ENCODE measurements around the gene ANTXRL. TPM values are rescaled to one million over a fixed set of nuclear protein-coding genes. Genes with fewer than 3 reads are reported as not detected.
"Not testable (repeated sequence)": the region's sequence is repeated elsewhere in the genome, so short reads cannot be mapped to it uniquely, and the experiment has no call there.

ANTXRL gene
- total RNA-seq, 1 donor from 2014 or later = not detected

DNA sequence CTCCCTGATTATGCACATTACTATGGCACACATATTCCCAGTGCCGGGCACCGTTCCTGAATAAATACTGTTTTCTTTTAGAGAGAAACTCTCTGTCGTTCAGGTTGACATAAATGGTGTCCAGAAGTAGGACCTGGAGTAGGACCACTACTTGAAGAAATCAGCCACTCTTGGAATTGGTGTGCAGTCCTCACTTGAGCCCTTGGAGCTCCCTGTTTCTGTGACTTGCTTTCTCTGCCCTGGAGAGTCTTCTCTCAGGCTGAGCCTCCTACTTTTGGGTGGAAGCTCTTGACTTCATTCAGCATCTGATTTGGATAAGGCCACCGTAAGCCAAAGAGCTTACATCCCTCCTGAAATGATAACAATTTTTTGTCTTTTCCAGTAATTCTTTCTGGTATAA is 29.7 kb upstream of the ANTXRL start:
- Histone ChIP-seq H2AFZ (ENCODE audit: low read depth, low read length) (no peak overlapping the region), H3K79me2 (ENCODE audit: insufficient read depth, low read length) (no peaks in the 10 kb centered on the region), H3K4me3 (ENCODE audit: insufficient read depth, low read depth, low read length) (no peak overlapping the region), H3K4me2 (ENCODE audit: low read length) (no peak overlapping the region), H3K27me3 (ENCODE audit: insufficient read depth, low read length) (peaks cover 2% of the 10 kb centered on the region), H3K4me1 (ENCODE audit: insufficient read depth, low read length) (no peaks in the 10 kb centered on the region), H3K36me3 (ENCODE audit: insufficient read depth, low read length) (no peaks in the 10 kb centered on the region), H4K20me1 (ENCODE audit: insufficient read depth, low read length) (no peaks in the 10 kb centered on the region), H3K9me3 (ENCODE audit: insufficient read depth, low read depth, low read length) (no peaks in the 10 kb centered on the region), H3K27ac (ENCODE audit: low read depth, low read length) (no peak overlapping the region), H3K9ac (ENCODE audit: low read length) (no peak overlapping the region)
- Mint-ChIP-seq H3K27me3 (ENCODE audit: low read depth, unreplicated experiment) (peaks cover 28% of the 10 kb centered on the region), H3K9me3 (ENCODE audit: unreplicated experiment) (no peaks in the 10 kb centered on the region), H3K4me1 (ENCODE audit: low read depth, unreplicated experiment) (no peaks in the 10 kb centered on the region), H3K36me3 (ENCODE audit: low read depth, unreplicated experiment) (no peaks in the 10 kb centered on the region), H3K4me3 (ENCODE audit: unreplicated experiment) (no peak overlapping the region), H3K27ac (ENCODE audit: unreplicated experiment) (no peak overlapping the region)
- TF ChIP-seq, protein P1, sequence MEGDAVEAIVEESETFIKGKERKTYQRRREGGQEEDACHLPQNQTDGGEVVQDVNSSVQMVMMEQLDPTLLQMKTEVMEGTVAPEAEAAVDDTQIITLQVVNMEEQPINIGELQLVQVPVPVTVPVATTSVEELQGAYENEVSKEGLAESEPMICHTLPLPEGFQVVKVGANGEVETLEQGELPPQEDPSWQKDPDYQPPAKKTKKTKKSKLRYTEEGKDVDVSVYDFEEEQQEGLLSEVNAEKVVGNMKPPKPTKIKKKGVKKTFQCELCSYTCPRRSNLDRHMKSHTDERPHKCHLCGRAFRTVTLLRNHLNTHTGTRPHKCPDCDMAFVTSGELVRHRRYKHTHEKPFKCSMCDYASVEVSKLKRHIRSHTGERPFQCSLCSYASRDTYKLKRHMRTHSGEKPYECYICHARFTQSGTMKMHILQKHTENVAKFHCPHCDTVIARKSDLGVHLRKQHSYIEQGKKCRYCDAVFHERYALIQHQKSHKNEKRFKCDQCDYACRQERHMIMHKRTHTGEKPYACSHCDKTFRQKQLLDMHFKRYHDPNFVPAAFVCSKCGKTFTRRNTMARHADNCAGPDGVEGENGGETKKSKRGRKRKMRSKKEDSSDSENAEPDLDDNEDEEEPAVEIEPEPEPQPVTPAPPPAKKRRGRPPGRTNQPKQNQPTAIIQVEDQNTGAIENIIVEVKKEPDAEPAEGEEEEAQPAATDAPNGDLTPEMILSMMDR (IDR thresholded peaks at IDR 0.05; ENCODE audit: insufficient read depth, low read depth, low read length) = no peak
- no peak for TF ChIP-seq EZH2 (IDR thresholded peaks at IDR 0.05; ENCODE audit: insufficient read depth, low read length)
- DNase-seq (ENCODE audit: low read depth) (no peak), FAIRE-seq (no peak)

DNA sequence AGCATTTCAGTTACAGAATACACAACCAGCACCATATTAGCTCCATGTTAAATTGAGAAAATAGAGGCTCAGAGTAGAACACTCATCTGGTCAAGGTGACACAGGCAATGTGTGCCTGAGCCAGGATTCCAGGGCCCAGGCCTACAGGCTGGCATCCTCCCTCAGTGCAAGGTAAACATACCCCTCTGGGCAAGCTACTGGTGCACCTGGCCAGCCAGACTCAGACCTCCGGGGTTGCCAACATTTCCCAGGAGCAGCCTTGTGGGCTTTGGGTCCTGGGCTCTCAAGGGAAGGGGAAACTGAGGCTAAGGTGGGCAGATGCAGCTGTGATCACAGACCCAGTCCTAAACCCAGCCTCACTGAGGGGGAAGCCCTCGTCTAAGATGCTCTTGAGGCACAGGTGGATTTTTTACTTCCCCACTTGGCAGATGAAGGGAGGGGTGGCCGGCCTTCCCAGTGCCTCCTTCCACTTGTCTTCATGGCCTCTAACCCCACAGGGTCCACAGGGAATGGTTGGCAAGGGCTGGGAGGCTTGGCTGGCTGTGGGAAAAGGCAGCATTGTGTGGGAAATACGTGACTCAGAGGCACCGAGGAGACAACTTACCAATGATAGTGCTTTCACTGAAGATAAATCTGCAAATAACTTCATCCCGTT is 23.8 kb upstream of the ANTXRL start:
- H3K9me3 Mint-ChIP-seq (ENCODE audit: unreplicated experiment); H3K36me3 Mint-ChIP-seq (ENCODE audit: low read depth, unreplicated experiment); H3K27me3 ChIP-seq (ENCODE audit: insufficient read depth, low read length); DNase-seq (ENCODE audit: low read depth); H3K4me1 ChIP-seq (ENCODE audit: insufficient read depth, low read length); FAIRE-seq; H3K4me1 Mint-ChIP-seq (ENCODE audit: low read depth, unreplicated experiment); H4K20me1 ChIP-seq (ENCODE audit: insufficient read depth, low read length); H3K79me2 ChIP-seq (ENCODE audit: insufficient read depth, low read length); H3K9me3 ChIP-seq (ENCODE audit: insufficient read depth, low read depth, low read length); H3K4me2 ChIP-seq (ENCODE audit: low read length); H3K36me3 ChIP-seq (ENCODE audit: insufficient read depth, low read length); H3K9ac ChIP-seq (ENCODE audit: low read length); H3K27ac Mint-ChIP-seq (ENCODE audit: unreplicated experiment); H3K4me3 Mint-ChIP-seq (ENCODE audit: unreplicated experiment); H3K4me3 ChIP-seq (ENCODE audit: insufficient read depth, low read depth, low read length); H2AFZ ChIP-seq (ENCODE audit: low read depth, low read length); H3K27ac ChIP-seq (ENCODE audit: low read depth, low read length): not testable (repeated sequence)
- H3K27me3 Mint-ChIP-seq (ENCODE audit: low read depth, unreplicated experiment) = peaks cover 18% of the 10 kb centered on the region

DNA sequence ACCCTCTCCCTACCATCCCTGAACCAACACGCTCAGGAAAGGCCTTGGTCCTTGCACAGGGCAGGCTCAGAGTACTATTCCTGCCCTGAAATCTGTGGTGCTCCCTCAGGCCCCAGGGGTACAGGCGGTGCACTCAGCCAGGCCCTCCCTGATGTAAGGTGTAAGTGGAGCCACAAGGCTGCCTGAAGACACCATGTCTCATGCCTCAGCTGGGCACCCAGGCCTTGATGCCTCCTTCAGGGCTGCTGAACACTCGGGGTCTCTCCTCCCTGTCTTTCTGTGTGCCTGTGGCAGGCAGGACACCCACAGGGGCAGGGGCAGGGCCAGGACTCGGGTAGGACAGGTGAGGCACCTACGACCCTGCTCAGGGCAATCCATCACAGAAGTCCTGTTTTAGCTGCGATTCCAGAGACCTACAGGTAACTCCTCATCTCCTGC is 22.9 kb upstream of the ANTXRL start:
- Mint-ChIP-seq H3K4me3 (ENCODE audit: unreplicated experiment) (no peak overlapping the region), H3K27me3 (ENCODE audit: low read depth, unreplicated experiment) (peaks cover 15% of the 10 kb centered on the region), H3K9me3 (ENCODE audit: unreplicated experiment) (no peaks in the 10 kb centered on the region), H3K27ac (ENCODE audit: unreplicated experiment) (no peak overlapping the region), H3K4me1 (ENCODE audit: low read depth, unreplicated experiment) (no peaks in the 10 kb centered on the region), H3K36me3 (ENCODE audit: low read depth, unreplicated experiment) (no peaks in the 10 kb centered on the region)
- DNase-seq (ENCODE audit: low read depth) = no peak
- H3K9me3 ChIP-seq (ENCODE audit: insufficient read depth, low read depth, low read length) = no peaks in the 10 kb centered on the region
- no peak overlapping the region for H2AFZ ChIP-seq (ENCODE audit: low read depth, low read length)
- no peak overlapping the region for H3K27ac ChIP-seq (ENCODE audit: low read depth, low read length)
- H3K9ac ChIP-seq (ENCODE audit: low read length) = no peak overlapping the region
- H3K27me3 ChIP-seq (ENCODE audit: insufficient read depth, low read length) = peaks cover 2% of the 10 kb centered on the region
- H3K79me2 ChIP-seq (ENCODE audit: insufficient read depth, low read length) = no peaks in the 10 kb centered on the region
- no peak overlapping the region for H3K4me3 ChIP-seq (ENCODE audit: insufficient read depth, low read depth, low read length)
- H3K4me2 ChIP-seq (ENCODE audit: low read length) = no peak overlapping the region
- TF ChIP-seq, protein P1 (IDR thresholded peaks at IDR 0.05; ENCODE audit: insufficient read depth, low read depth, low read length) = no peak
- no peak for TF ChIP-seq EZH2 (IDR thresholded peaks at IDR 0.05; ENCODE audit: insufficient read depth, low read length)
- no peaks in the 10 kb centered on the region for H3K36me3 ChIP-seq (ENCODE audit: insufficient read depth, low read length)
- no peaks in the 10 kb centered on the region for H4K20me1 ChIP-seq (ENCODE audit: insufficient read depth, low read length)
- H3K4me1 ChIP-seq (ENCODE audit: insufficient read depth, low read length) = no peaks in the 10 kb centered on the region
- no peak for FAIRE-seq

All from astrocyte (in vitro differentiated cells and primary cell).